Prostate gland (tissue), 2 donors: ENCODE measurements around the gene SPX.

Source experiments
- POLR2A ChIP-seq: fragments of 450-650 bp; IDR thresholded peaks from one replicate; pipeline ENCODE4 v1.6.1; 2016; ENCODE audit warnings: antibody characterized with exemption, mild to moderate bottlenecking
- POLR2AphosphoS5 ChIP-seq: sonication (generic); formaldehyde crosslinking; IDR thresholded peaks from one replicate; pipeline ENCODE4 v1.6.1; 2017; ENCODE audit warnings: antibody characterized with exemption
- TF ChIP-seq, protein P1 (sequence below), 4 experiments: fragments of 200-600 bp in 2 of 4; fragments of 450-650 bp in 2 of 4; sonication (generic) in 2 of 4; IDR thresholded peaks; 1 replicate in 3 of 4; 2 replicates in 1 of 4; pipeline ENCODE4 v1.5.1; 2016 to 2019; ENCODE audit warnings: antibody characterized with exemption in 4 of 4, mild to moderate bottlenecking in 2 of 4, moderate library complexity in 2 of 4

DNA sequence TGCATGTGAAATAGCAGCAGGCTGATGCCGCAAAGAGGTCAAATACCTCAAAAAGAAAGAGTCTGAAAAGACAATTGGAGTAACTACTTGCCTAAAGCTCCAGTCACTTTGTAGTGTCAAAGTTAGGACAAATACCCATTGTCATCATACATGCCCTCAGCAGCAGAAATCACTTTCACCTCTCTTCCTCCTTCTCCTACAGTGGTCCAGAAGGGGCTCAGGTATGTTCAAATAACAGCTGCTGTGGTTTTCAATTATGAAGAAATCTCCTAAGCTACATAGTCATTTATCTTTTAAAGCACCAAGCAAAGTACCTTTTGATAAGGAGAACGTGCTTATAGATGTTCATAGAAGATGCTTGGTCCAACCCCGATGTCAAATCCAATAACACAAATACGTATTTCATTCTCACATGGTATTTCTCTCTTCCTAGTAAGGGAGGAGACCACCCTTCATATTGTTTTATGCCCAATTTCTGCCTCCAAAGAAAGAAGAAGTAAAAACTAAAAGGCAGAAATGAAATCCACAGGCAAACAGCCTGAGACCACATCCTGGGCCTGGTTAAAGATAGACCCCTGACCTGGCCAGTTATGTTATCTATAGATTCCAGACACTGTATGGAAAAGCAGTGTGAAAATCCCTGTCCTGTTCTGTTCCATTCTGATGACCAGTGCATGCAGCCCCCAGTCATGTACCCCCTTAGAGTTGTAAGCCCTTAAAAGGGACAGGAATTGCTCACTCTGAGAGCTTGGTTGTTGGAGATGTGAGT lies 54.8 kb downstream of the SPX start:
- TF ChIP-seq, protein P1, sequence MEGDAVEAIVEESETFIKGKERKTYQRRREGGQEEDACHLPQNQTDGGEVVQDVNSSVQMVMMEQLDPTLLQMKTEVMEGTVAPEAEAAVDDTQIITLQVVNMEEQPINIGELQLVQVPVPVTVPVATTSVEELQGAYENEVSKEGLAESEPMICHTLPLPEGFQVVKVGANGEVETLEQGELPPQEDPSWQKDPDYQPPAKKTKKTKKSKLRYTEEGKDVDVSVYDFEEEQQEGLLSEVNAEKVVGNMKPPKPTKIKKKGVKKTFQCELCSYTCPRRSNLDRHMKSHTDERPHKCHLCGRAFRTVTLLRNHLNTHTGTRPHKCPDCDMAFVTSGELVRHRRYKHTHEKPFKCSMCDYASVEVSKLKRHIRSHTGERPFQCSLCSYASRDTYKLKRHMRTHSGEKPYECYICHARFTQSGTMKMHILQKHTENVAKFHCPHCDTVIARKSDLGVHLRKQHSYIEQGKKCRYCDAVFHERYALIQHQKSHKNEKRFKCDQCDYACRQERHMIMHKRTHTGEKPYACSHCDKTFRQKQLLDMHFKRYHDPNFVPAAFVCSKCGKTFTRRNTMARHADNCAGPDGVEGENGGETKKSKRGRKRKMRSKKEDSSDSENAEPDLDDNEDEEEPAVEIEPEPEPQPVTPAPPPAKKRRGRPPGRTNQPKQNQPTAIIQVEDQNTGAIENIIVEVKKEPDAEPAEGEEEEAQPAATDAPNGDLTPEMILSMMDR (IDR thresholded peaks at IDR 0.05) = no peak
- TF ChIP-seq POLR2AphosphoS5 = no peak
- no peak for TF ChIP-seq POLR2A
